ENCODE data around the gene MBD6. TPM values are rescaled to one million over a fixed set of nuclear protein-coding genes. Genes with fewer than 3 reads are reported as not detected.
A peak's percentile ranks its signal among the peaks of the same experiment; 100 is the strongest.

The MBD6 gene
- total and polyA plus RNA-seq, 2 of the 13 experiments (the other 11 are each of a cell fraction or from before 2014, with no cell fraction given) = 4.1 to 5.9 TPM

- TF ChIP-seq, protein P1, sequence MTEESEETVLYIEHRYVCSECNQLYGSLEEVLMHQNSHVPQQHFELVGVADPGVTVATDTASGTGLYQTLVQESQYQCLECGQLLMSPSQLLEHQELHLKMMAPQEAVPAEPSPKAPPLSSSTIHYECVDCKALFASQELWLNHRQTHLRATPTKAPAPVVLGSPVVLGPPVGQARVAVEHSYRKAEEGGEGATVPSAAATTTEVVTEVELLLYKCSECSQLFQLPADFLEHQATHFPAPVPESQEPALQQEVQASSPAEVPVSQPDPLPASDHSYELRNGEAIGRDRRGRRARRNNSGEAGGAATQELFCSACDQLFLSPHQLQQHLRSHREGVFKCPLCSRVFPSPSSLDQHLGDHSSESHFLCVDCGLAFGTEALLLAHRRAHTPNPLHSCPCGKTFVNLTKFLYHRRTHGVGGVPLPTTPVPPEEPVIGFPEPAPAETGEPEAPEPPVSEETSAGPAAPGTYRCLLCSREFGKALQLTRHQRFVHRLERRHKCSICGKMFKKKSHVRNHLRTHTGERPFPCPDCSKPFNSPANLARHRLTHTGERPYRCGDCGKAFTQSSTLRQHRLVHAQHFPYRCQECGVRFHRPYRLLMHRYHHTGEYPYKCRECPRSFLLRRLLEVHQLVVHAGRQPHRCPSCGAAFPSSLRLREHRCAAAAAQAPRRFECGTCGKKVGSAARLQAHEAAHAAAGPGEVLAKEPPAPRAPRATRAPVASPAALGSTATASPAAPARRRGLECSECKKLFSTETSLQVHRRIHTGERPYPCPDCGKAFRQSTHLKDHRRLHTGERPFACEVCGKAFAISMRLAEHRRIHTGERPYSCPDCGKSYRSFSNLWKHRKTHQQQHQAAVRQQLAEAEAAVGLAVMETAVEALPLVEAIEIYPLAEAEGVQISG (CRISPR knock-in tag; IDR thresholded peaks at IDR 0.05) = peak; percentile 99
- TF ChIP-seq ZNF441 (CRISPR knock-in tag; IDR thresholded peaks at IDR 0.05; ENCODE audit: borderline replicate concordance) = no peak
- TF ChIP-seq ZNF350 (CRISPR knock-in tag; IDR thresholded peaks at IDR 0.05; ENCODE audit: borderline replicate concordance, low read depth) = peak; percentile 85
- TF ChIP-seq, protein P2, sequence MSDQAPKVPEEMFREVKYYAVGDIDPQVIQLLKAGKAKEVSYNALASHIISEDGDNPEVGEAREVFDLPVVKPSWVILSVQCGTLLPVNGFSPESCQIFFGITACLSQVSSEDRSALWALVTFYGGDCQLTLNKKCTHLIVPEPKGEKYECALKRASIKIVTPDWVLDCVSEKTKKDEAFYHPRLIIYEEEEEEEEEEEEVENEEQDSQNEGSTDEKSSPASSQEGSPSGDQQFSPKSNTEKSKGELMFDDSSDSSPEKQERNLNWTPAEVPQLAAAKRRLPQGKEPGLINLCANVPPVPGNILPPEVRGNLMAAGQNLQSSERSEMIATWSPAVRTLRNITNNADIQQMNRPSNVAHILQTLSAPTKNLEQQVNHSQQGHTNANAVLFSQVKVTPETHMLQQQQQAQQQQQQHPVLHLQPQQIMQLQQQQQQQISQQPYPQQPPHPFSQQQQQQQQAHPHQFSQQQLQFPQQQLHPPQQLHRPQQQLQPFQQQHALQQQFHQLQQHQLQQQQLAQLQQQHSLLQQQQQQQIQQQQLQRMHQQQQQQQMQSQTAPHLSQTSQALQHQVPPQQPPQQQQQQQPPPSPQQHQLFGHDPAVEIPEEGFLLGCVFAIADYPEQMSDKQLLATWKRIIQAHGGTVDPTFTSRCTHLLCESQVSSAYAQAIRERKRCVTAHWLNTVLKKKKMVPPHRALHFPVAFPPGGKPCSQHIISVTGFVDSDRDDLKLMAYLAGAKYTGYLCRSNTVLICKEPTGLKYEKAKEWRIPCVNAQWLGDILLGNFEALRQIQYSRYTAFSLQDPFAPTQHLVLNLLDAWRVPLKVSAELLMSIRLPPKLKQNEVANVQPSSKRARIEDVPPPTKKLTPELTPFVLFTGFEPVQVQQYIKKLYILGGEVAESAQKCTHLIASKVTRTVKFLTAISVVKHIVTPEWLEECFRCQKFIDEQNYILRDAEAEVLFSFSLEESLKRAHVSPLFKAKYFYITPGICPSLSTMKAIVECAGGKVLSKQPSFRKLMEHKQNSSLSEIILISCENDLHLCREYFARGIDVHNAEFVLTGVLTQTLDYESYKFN (CRISPR knock-in tag; conservative IDR thresholded peaks at IDR 0.05) = peak; percentile 30; the same call in 1 of the 2 replicates
- TF ChIP-seq TOPORS (CRISPR knock-in tag; IDR thresholded peaks at IDR 0.05) = no peak
- no peak for TF ChIP-seq BCL6 (CRISPR knock-in tag; IDR thresholded peaks at IDR 0.05)
- peak; percentile 63; the same call in 1 of the 2 replicates for TF ChIP-seq FOXK1 (CRISPR knock-in tag; IDR thresholded peaks at IDR 0.05; ENCODE audit: borderline replicate concordance, low read depth)
- TF ChIP-seq SRSF9 (IDR thresholded peaks at IDR 0.05; ENCODE audit: borderline replicate concordance, insufficient read depth, low read depth, low read length, poor library complexity, severe bottlenecking) = no peak
- TF ChIP-seq MAFF (IDR thresholded peaks at IDR 0.05; ENCODE audit: low read depth, low read length) = no peak
- TF ChIP-seq ZKSCAN8 (CRISPR knock-in tag; IDR thresholded peaks at IDR 0.05; ENCODE audit: borderline replicate concordance) = no peak; the same call in 1 of the 2 replicates
- TF ChIP-seq ZNF598 (CRISPR knock-in tag; IDR thresholded peaks at IDR 0.05; ENCODE audit: borderline replicate concordance) = no peak
- TF ChIP-seq ZNF3 (CRISPR knock-in tag; IDR thresholded peaks at IDR 0.05) = no peak
- TF ChIP-seq SKIL (CRISPR knock-in tag; IDR thresholded peaks at IDR 0.05; ENCODE audit: borderline replicate concordance) = no peak
- no peak for TF ChIP-seq PRMT3 (CRISPR knock-in tag; IDR thresholded peaks at IDR 0.05; ENCODE audit: borderline replicate concordance, low read depth)
- TF ChIP-seq ZNF549 (CRISPR knock-in tag; IDR thresholded peaks at IDR 0.05) = no peak
- TF ChIP-seq, protein P3, sequence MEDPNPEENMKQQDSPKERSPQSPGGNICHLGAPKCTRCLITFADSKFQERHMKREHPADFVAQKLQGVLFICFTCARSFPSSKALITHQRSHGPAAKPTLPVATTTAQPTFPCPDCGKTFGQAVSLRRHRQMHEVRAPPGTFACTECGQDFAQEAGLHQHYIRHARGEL (CRISPR knock-in tag; IDR thresholded peaks at IDR 0.05) = no peak
- TF ChIP-seq ZNF589 (CRISPR knock-in tag; conservative IDR thresholded peaks at IDR 0.05) = no peak
- no peak for TF ChIP-seq POLR2AphosphoS2 (IDR thresholded peaks at IDR 0.05; ENCODE audit: low read depth, low read length)
Measured at GRCh38 chr12:57487597-57488401, 34.8 kb upstream of the MBD6 start, which contains the start of gene MARS1 (continued).

All from HepG2 (cell line).